GM10266 (cell line): ENCODE results near the gene TAF3.

Experiments used
- DNase-seq: peaks from one replicate; pipeline ENCODE4 v3.0.0; 2012; ENCODE audit errors: extremely low spot score
- CTCF ChIP-seq: IDR thresholded peaks from 2 replicates; pipeline ENCODE4 v1.5.1; 2012; ENCODE audit warnings: mild to moderate bottlenecking, low read depth; ENCODE audit not compliant: control insufficient read depth, insufficient read depth; ENCODE audit errors: missing control alignments

The TAF3 gene

DNA sequence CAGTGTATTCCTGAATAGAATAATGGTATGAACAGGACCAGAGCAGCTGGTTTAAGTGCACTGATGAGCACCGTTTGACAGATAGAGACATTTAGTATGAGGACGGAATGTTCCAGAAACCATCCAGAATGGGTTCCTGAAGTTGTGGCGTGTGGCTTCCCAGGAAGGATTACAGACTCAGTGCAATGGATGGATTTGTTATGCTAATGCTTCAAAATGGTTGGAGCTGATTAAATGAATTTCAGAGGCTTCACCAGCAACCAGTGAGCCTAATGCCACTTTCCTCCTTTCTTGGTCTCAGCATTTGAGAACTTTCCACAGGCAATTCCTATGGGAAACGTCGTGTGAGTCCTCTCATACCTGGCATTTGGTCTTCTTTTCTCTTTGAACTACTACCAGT is 246.1 kb downstream of the TAF3 start:
- TF ChIP-seq CTCF = no peak
- DNase-seq = no peak

DNA sequence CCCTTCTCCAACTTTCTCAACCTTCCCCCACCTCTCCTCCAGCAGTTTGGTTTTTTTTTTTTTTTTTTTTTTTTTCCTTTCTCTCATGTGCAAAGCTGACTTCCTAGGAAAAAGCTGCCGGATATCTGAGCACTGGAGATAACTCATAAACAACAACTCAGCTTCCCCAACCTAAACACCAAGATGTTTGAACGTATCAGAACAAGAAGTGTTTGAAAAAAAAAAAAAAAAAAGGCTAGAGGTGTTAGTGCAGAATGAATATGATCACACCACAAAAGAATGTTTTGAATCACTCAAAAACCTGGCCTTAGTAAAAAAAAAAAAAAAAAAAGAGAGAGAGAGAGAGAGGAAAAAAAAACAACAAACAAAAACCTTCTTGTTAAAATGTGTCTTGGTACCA is 247.3 kb downstream of the TAF3 start:
- DNase-seq = no peak
- no peak for TF ChIP-seq CTCF

DNA sequence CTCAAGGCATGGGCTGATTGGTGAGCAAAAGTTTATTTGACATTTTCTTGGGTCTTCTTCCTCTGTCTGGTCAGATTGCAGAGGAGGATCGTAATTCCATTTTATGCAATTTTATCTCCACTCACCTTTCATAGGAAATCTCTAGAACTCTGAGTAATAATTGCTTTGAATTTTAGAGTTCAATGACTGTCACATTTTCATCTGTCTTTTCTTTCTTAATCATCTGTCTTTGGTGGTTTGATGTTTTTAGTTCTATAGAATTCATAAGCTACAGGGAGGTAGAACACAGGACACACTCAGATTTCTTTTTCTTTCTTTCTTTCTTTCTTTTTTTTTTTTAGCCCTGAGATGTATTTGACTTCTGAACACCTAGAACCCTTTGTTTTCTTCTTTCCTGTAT is 247.8 kb downstream of the TAF3 start:
- no peak for TF ChIP-seq CTCF

More for the DNA sequence above, 247.8 kb downstream of the TAF3 start:
- DNase-seq = no peak
